GM19452 (cell line): Measurements from ENCODE around the gene LRMDA.
A peak's percentile ranks its signal among the peaks of the same experiment; 100 is the strongest.
"Not testable (repeated sequence)": the region's sequence is repeated elsewhere in the genome, so short reads cannot be mapped to it uniquely, and the experiment has no call there.

Experiments used
- ATAC-seq: cut with Tn5 transposase; IDR thresholded peaks from one replicate; pipeline ENCODE4 v1.9.1; 2021; ENCODE audit not compliant: unreplicated experiment

Gene LRMDA

GRCh38 chr10:75765789-75766096, 334.3 kb downstream of the LRMDA start:
- no peak for ATAC-seq

DNA sequence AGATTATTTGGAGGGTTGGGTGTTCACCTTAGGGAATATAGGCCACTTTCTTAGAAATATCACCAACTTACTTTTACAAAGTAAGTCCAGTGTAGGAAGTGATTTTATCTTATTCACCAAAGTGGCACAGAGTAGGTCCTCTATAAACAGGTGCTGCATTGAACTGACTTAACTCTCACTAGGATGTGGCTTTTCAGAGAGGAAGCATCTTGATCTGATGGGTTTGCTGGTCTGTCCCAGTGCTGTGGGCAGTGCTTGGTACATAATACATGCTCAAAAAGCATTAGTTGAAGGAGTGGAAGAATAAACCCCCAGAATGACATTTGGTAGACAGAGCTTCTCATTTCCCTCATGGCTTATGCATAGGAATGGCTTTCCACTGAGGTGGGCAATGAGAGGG, 334.7 kb downstream of the LRMDA start:
- ATAC-seq, result no peak

- ATAC-seq, result not testable (repeated sequence)
These were observed 335.3 kb downstream of the LRMDA start for GRCh38 chr10:75766752-75767151.

GRCh38 chr10:75770626-75771081, 339.2 kb downstream of the LRMDA start:
- no peak for ATAC-seq

DNA sequence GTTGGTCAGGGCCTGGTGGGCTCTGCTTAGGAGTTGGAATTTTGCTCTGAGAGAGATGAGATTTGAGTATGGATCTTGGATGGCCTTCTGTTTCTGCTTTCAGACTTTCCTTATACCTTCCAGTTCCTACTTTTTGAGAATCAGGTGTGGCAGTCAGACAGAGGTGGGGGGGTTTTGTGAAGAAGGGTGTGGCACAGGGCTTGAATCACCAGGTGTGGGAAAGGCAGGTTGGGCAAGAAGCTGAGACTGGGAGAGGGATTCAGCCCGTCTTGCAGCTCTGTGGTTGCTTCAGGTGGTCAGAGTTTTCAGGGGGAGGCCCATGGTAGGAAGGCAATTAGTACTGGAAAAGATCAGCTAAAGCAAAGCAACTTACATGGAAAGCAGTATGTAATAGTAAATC, 340.2 kb downstream of the LRMDA start:
- no peak for ATAC-seq

DNA sequence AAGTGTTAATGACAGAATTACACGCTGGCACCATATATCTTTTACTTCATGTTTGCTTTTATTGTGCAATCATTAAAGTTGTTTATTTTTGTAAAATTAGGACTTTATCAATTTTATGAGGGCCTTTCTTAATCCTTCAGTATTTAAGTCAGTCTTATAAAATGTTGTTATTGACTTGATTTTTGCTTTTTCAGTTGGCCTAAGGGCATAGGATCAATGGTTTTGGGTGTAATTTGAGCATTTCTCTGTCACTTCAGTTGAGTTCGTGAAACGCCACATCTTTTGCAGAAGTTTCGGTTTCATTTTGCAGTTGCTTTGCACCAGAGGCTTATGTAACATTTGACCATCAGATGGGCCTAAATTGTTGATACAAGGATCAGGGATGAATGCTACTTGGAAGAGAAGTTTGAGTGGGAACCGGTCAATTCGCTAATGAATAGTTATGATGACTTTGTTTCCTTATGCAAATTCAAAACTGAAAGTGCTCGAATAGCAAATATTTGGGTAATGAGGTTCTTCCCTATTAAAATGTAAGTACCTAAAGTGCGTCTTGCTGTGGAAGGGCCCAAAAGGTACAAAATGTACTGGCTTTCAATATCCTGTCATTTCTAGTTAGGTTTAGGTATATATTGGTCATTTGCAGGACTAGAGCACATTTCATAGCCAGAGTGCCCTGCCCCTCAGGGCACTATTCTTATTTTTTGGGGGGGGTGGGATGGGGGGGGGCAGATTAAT, 340.9 kb downstream of the LRMDA start:
- ATAC-seq, result peak; percentile 64

DNA sequence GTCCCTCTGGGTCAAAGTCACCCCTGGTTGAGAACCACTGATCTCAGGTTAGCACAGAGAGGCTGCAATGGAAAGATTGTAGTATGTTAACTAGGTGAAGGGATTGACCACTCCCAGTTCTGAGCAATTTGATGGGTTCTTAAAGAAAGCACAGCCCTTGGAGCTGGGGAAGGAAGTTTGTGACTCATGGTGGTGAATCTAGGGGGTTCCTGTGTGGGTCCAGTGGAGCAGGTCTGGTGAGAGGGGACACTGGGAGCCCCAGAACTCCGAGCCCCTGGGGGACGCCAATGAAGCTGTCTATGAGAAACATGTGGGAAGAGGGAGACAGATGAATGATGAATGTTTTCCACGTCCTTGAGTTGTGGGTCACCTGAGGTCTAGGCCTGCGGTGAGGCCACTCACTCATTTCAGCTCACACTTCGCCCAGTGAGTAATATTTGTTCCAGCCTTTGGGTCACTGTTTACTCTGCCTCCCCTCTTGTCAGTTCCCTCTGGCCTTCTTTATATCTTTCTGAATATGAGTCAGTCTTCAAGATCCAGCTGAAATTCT, 341.9 kb downstream of the LRMDA start:
- no peak for ATAC-seq

DNA sequence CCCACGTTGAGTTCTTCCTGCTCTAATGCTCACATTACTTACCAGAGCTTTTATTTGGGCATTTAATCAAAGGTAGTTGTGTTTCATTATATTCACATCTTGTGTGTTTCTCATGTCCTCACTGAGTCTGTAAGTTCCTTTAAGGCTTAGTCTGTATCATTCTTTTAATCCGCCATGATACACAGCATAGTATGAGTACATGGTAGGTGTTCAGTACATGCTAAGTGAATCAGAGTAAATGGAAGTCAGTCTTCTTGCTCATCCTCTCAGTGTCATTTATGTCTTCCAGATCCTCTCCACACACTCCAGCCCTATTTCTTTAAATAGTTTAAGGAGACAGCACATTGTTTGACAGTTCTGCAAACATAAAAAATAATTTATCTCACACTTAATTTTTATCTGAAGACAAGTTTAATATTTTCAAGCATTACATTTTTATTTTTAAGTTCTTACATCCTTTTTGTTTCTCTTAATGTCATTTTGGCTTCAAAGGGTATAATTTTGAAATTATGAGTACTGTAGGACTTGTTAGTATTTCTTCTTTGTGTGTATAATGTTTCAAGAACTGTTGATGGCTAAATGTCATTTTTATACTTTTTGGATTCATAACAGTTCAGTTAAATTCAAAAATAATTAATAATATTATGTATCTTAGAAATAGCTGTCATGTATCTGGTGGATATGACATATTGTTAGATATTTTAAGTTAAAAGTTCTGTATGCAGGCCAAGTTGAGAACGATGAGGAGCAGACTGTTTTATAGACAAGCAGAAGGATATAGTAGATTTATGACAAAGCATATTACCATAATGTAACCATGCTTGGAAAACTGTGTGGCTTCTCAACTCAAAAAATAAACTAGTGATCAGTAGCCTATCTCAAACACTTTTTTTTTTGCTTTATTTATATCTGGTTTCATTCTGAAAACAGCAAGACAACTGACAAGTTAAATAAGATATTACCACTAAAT, 342.7 kb downstream of the LRMDA start:
- no peak for ATAC-seq

DNA sequence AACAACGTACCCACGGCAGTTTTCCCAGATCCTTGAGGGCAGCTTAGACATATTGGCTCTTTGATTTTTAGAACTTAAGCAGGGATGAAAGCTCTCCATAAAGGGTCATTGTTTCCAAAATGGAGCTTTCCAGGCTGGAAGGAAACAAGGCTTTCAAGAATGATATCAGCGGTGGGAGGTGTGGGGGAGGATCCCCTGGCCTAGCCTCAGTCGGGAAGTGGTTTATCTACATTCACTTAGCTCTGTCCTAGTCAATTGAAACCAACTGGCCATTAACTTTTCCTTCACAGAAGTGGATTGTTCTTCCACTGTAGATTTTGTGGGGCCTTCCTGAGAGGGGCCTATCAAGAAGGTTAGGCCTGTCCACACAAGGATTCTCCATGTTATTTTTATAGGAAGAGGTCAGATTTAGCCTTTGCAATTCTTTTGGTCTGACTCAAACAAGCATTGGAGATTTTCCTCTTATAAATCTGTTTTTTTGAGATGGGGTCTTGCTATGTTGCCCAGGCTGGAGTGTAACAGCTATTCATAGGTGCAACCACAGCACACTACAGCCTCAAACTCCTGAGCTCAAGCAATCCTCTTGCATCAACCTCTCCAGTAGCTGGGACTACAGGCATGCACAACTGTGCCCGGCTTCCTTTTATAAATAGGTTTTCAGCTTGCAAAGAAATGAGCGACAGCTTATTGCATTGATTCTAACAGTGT, 343.5 kb downstream of the LRMDA start:
- ATAC-seq, result no peak

DNA sequence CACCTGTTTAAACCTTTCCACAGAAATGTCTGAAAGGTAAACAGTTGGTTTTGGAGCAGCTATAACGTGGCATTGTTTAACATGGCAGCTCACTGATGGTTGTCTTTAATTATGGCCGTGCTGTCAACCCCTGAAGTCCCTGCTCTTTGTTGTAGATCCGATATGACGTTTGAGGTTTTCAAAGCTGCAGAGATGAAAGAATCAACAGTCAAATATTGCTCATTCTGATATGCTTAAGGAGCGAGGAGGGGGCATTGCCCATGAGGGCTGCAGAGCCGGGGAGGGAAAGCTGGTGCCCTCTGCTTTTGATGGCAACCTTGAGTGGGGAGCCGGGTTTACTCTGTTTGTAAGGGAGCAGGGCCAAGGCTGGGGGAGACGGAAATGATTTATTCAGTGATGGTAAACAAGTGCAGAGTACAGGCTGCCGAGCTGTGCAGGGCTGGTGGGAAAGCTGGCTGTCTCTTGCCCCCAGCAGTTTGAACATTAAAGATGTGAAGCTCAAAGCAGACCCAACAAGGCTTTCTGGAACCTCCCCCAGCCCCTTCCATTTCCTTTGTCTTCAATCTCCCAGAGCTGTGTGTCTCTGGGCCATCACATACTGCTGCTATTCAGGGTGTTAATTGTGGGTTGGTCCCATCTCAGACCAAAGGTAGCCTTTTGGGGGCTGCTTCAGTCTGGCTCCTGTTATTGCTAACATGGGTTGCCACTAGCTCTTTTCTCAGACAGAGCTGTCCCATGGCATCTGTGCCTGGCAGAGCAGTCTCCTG, 345.5 kb downstream of the LRMDA start:
- no peak for ATAC-seq

GRCh38 chr10:75778665-75779064, 347.2 kb downstream of the LRMDA start:
- ATAC-seq, result no peak

- no peak for ATAC-seq
These were observed 347.9 kb downstream of the LRMDA start for GRCh38 chr10:75779276-75779675.

DNA sequence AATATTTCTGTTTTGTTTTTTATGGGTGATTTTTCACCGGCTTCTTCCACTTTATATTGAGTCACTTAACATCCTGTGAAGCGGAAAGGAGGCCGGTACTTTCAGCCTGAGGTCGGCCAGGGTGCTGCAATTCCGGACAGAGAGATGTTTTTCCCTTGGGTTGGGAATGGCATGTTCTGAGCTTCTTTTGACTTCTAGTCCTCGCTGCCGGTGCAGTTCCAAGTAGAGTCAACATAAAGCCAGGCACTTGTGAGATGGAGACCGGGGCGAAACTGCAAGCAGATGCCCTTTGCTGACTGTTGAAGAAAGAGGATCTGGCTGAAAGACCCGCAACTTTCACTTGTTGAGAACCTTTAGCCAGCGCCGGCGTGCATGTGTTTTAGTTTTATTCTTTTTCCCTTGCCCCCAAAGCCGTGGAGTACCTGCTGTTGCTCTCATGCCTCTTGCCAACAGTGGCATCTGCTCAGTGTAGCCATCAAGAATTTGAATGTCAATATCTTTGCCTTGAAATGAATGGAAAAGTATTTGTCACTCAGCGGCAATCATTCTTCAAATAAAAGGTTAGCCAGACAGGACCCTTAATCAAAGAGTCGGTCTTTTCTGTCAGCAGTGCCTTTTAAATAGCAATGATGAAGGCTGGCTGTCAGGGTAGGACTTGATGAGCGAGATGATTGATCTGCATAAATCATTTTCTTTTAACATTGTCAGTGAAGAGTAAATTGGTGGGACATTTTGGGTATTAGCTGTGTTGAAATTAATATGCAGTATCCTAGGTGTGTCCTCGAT, 351.2 kb downstream of the LRMDA start:
- no peak for ATAC-seq

DNA sequence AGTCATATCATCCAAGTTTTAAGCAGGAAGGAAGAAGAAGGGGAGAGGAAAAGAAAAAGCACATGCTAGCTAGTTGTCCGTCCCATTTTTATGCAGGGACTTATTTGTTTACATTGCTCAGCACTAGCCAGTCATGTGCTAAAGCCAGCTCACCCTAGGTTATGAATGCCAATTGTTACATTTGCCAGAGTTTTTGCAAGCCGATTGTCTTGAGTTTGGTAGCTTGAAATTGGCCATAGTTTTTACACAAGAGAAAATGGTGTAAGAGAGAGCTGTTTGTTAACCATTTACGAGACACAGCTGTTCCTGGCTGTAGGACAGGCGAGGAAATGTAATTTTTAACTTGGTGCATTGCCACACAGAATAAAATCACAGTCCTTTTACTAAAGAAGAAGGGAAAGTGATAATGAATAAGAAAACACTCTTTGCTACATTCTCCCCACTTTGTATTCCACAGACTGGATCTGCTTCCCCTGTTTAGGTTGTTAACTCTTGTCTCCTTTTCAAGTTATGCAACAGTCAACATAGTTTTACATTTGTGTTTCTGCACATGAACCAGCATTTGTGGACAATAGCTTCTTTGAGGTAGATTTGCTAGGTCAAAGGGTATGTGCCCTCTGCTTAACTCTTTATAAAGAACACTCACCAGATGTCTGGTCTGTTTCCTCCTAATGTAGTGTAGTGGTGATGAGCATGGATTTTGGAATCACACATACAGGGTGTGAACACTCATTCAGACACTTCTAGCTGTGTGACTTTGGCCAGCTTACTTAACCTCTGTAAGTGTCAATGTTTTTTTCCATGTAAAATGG, 357.2 kb downstream of the LRMDA start:
- no peak for ATAC-seq

GRCh38 chr10:75793848-75794247, 362.4 kb downstream of the LRMDA start:
- no peak for ATAC-seq

- no peak for ATAC-seq
These were observed 369.7 kb downstream of the LRMDA start for GRCh38 chr10:75801121-75801520.

- no peak for ATAC-seq
These were observed 370.2 kb downstream of the LRMDA start for GRCh38 chr10:75801661-75802060.

- no peak for ATAC-seq
These were observed 371.7 kb downstream of the LRMDA start for GRCh38 chr10:75803121-75803520.
